Kidney (tissue), 14 donors: ENCODE measurements around the gene PAGR1. TPM values are rescaled to one million over a fixed set of nuclear protein-coding genes. Genes with fewer than 3 reads are reported as not detected.
"Not testable (repeated sequence)": the region's sequence is repeated elsewhere in the genome, so short reads cannot be mapped to it uniquely, and the experiment has no call there.

Experiments used
- DNase-seq, 5 donors: peaks; one replicate each; pipeline ENCODE4 v3.0.0-alpha.2; 2013 to 2020
- FAIRE-seq: peaks from 2 replicates; lab custom pipeline; 2012; peaks lifted over from hg19 to GRCh38; lab: Jason Lieb, UNC
- H3K27ac ChIP-seq, 2 donors: one replicate each; pipeline ENCODE4 v1.7.0; 2013; ENCODE audit warnings: low read depth in 2 of 2, low read length in 2 of 2, inconsistent platforms in 1 of 2
- H3K27me3 ChIP-seq: one replicate; pipeline ENCODE4 v1.7.1; 2013; ENCODE audit warnings: low read length, inconsistent platforms; ENCODE audit not compliant: control insufficient read depth, insufficient read depth
- H3K36me3 ChIP-seq, 3 donors: one replicate each; pipeline versions ENCODE4 v1.7.0 to v1.7.1; 2013; ENCODE audit warnings: low read length in 3 of 3, control low read depth in 1 of 3, inconsistent platforms in 1 of 3; ENCODE audit not compliant: insufficient read depth in 3 of 3, control insufficient read depth in 2 of 3
- H3K4me1 ChIP-seq, 3 donors: one replicate each; pipeline versions ENCODE4 v1.7.0 to v1.7.1; 2013; ENCODE audit warnings: low read length in 3 of 3, inconsistent platforms in 1 of 3, low read depth in 1 of 3; ENCODE audit not compliant: control insufficient read depth in 2 of 3, insufficient read depth in 2 of 3
- H3K4me3 ChIP-seq, 3 donors: one replicate each; pipeline versions ENCODE4 v1.7.0 to v1.8.1; 2013; ENCODE audit warnings: low read length in 3 of 3, control low read depth in 1 of 3, inconsistent platforms in 1 of 3
- H3K9ac ChIP-seq, 3 donors: one replicate each; pipeline versions ENCODE4 v1.7.0 to v1.7.1; 2013; ENCODE audit warnings: low read length in 3 of 3, control low read depth in 1 of 3, inconsistent platforms in 1 of 3
- H3K9me3 ChIP-seq, 3 donors: one replicate each; pipeline versions ENCODE4 v1.7.0 to v1.7.1; 2013; ENCODE audit warnings: low read length in 3 of 3, control low read depth in 1 of 3, inconsistent platforms in 1 of 3; ENCODE audit not compliant: control insufficient read depth in 2 of 3, insufficient read depth in 1 of 3
- CTCF ChIP-seq: IDR thresholded peaks from 3 replicates; pipeline ENCODE4 v1.5.1; 2012; ENCODE audit warnings: mild to moderate bottlenecking, moderate library complexity, borderline replicate concordance; ENCODE audit not compliant: insufficient read depth; ENCODE audit errors: extremely low read depth
- intact Hi-C: fragments of 100-400 bp; cut with DNase I; formaldehyde crosslinking; loops from one replicate; pipeline ENCODE4 v1.11.1; 2022
- polyA plus RNA-seq: library from polyadenylated mRNA; stranded (reverse); fragments of 350-450 nt; fragmentation: Illumina TruSeq; extraction: RNeasy Lipid Tissue Mini Kit (QIAGEN cat#74804); gene quantifications from one replicate; pipeline ENCODE4 v1.2.3, GENCODE V29; 2014; ENCODE audit warnings: low read depth, low replicate concordance; ENCODE audit not compliant: insufficient read depth
- total RNA-seq: library from RNA; stranded (reverse); fragmentation: NEBNext Ultra II Directional; extraction: Animal tissue kit (Norgen Biotek cat#: 25700); gene quantifications from one replicate; pipeline ENCODE4 v1.2.1, GENCODE V29; 2021
- donor health status: control.
- donor health status: control.
- donor health status: control.
- donor health status: control.
- donor health status: control.
- donor health status: DM: yes; HTN: yes; CAD: no.
- donor health status: Normal renal cell carcinoma (clear cell type).

The PAGR1 gene
- total and polyA plus RNA-seq, 2 donors from 2014 or later, result 23.5 to 30.0 TPM

DNA sequence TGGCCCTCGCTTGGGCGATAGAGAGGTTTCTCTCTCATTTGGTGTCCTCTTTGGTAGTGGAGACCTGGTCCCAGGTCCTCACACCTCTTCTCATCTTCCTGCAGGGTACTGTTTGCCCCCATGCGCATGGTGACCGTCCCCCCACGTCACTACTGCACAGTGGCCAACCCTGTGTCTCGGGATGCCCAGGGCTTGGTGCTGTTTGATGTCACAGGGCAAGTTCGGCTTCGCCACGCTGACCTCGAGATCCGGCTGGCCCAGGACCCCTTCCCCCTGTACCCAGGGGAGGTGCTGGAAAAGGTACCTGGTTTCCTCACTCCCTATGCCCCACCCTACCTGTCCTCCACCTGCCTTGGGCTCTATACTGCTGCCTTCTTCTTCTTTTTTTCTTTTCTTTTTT is 14.8 kb downstream of the PAGR1 start:
- peaks cover 0 to 23% (median 21%) of the 10 kb centered on the region in 3 donors for H3K36me3 ChIP-seq
- no peak for DNase-seq
- H3K27me3 ChIP-seq, result no peaks in the 10 kb centered on the region
- no peak for TF ChIP-seq CTCF
- no peak for FAIRE-seq
- H3K4me1 ChIP-seq, result peaks cover 0 to 9% (median 0%) of the 10 kb centered on the region in 3 donors
- intact Hi-C loops, result no loop called here
- no peaks in the 10 kb centered on the region for H3K9me3 ChIP-seq
- H3K27ac ChIP-seq, result no peak overlapping the region
- H3K4me3 ChIP-seq, result no peak overlapping the region
- H3K9ac ChIP-seq, result no peak overlapping the region

GRCh38 chr16:29831490-29831889 is 15.5 kb downstream of the PAGR1 start:
- intact Hi-C loops, result no loop called here
- H3K4me1 ChIP-seq, result peaks cover 0 to 4% (median 0%) of the 10 kb centered on the region in 3 donors
- H3K27ac ChIP-seq, result no peak overlapping the region
- DNase-seq, result no peak
- TF ChIP-seq CTCF, result no peak
- no peak overlapping the region for H3K9ac ChIP-seq
- peaks cover 0 to 21% (median 20%) of the 10 kb centered on the region in 3 donors for H3K36me3 ChIP-seq
- no peaks in the 10 kb centered on the region for H3K9me3 ChIP-seq
- no peak for FAIRE-seq
- H3K27me3 ChIP-seq, result no peaks in the 10 kb centered on the region
- H3K4me3 ChIP-seq, result no peak overlapping the region

GRCh38 chr16:29833219-29833618 is 17.3 kb downstream of the PAGR1 start:
- FAIRE-seq, H3K9ac ChIP-seq, H3K4me3 ChIP-seq, H3K4me1 ChIP-seq, H3K9me3 ChIP-seq, H3K27me3 ChIP-seq, DNase-seq, intact Hi-C loops, H3K27ac ChIP-seq: not testable (repeated sequence)
- peaks cover 0 to 36% (median 29%) of the 10 kb centered on the region in 3 donors for H3K36me3 ChIP-seq

DNA sequence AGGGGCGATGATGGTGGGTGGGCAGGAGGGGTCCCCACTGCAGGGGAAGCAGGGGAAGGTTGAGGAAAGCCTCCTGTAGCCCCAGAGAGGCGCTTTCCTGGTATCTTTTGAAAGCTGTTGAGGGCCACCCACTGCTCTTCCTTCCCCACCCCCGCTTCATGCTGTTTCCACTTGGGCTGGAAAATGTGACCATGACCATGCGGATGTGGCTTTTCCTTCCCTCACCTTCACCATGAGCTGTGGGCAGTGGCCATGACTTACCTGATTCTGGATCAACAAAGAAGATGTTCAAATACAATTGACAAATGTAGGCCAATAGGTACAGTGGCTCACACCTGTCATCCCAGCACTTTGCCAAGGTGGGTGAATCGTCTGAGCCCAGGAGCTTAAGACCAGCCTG is 18.1 kb downstream of the PAGR1 start:
- no peak overlapping the region for H3K4me3 ChIP-seq
- peaks cover 0 to 2% (median 0%) of the 10 kb centered on the region in 3 donors for H3K4me1 ChIP-seq
- no peak for FAIRE-seq
- H3K9ac ChIP-seq, result no peak overlapping the region
- TF ChIP-seq CTCF, result no peak
- no peak for DNase-seq
- H3K27me3 ChIP-seq, result no peaks in the 10 kb centered on the region
- intact Hi-C loops, result no loop called here
- H3K36me3 ChIP-seq, result peaks cover 0 to 42% (median 32%) of the 10 kb centered on the region in 3 donors
- no peaks in the 10 kb centered on the region for H3K9me3 ChIP-seq
- no peak overlapping the region for H3K27ac ChIP-seq
